Effector memory CD8-positive, alpha-beta T cell (primary cell): ENCODE results near the gene ANKRD29.

Experiments
- ATAC-seq: fragments of 150-1000 bp; cut with Tn5 transposase; replicated peaks from 2 replicates; pipeline ENCODE4 v1.10.0; 2021; ENCODE audit warnings: mild to moderate bottlenecking, moderate library complexity
- DNase-seq, 3 experiments: peaks; one replicate each; pipeline ENCODE4 v3.0.0; 2021
- H3K27ac Mint-ChIP-seq, 2 donors: one replicate each; pipeline ENCODE4 v1.8.0; 2022; ENCODE audit warnings: mild to moderate bottlenecking in 2 of 2, mixed read lengths in 2 of 2, moderate library complexity in 2 of 2
- H3K27me3 Mint-ChIP-seq, 2 donors: one replicate each; pipeline ENCODE4 v1.8.0; 2022; ENCODE audit warnings: mixed read lengths in 2 of 2
- H3K36me3 Mint-ChIP-seq: one replicate; pipeline ENCODE4 v1.8.0; 2022; ENCODE audit warnings: mild to moderate bottlenecking, moderate library complexity, mixed read lengths; ENCODE audit not compliant: insufficient read depth
- H3K4me1 Mint-ChIP-seq, 2 donors: one replicate each; pipeline ENCODE4 v1.8.0; 2022; ENCODE audit warnings: low read depth in 2 of 2, mixed read lengths in 2 of 2
- H3K4me3 Mint-ChIP-seq, 2 donors: one replicate each; pipeline ENCODE4 v1.8.0; 2022; ENCODE audit warnings: mild to moderate bottlenecking in 2 of 2, mixed read lengths in 2 of 2, moderate library complexity in 2 of 2
- H3K9me3 Mint-ChIP-seq, 2 donors: one replicate each; pipeline ENCODE4 v1.8.0; 2022; ENCODE audit warnings: mixed read lengths in 2 of 2

Gene ANKRD29

DNA sequence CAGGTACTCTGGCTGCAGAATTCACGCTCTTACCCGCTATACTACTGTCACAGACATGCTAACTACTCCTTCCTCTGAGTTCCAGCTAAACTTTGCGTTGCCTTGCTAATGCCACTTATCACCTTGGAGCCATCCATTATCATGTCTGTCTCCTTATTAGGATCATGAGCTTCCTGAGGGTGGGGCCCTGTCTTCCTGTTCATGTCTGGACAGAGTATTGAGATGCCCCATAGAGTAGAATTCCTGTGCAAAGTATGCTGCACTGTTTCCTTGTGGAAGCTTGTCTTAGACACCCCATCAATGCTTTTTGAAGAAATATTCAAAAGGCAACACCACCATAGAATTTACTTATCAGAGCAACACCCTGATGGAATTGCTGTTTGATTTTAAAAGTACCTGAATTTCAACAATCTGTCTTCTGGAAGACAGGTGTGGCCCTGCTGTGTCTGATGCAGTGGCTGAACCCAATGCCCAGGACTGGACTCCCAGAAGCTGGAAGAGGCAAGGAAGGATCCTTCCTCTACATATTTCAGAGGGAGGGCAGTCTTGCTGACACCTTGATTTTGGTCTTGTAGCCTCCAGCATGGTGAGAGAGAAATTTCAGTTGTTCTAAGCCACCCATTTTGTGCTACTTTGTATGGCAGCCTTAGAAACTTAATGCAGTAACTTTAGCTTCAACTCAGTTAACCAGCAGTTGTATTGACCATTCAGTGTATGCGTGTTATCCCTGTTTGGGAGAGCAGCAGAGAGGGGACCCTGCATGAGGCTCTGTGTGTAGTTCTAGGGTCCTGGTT lies 32.1 kb upstream of the ANKRD29 start:
- H3K36me3 Mint-ChIP-seq: no peaks in the 10 kb centered on the region
- H3K27ac Mint-ChIP-seq: no peak overlapping the region
- no peak overlapping the region for H3K4me3 Mint-ChIP-seq
- no peak for DNase-seq
- no peak for ATAC-seq
- peaks cover 3 to 5% of the 10 kb centered on the region in 2 donors for H3K4me1 Mint-ChIP-seq
- peaks cover 47 to 50% of the 10 kb centered on the region in 2 donors for H3K27me3 Mint-ChIP-seq
- H3K9me3 Mint-ChIP-seq: no peaks in the 10 kb centered on the region

DNA sequence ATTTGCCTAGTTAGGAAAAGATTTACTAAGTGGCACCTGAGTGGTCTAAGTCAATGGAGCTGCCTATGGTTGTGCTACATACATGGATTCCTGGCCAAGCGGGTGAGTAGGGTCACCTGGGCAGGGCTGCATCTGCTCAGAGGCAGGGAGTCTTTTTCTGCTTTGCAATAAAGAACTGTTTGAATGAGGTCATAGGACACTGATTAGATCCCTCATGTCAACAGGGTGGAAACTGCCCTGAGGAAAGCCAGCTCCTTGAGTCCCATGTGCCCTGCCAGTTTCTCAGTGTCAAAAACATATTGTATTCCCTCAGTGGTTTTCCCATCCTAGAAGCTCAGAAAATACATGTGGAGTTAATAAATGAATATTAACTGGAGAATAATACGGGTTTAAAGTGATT lies 31.1 kb upstream of the ANKRD29 start:
- no peaks in the 10 kb centered on the region for H3K36me3 Mint-ChIP-seq
- no peak overlapping the region for H3K27ac Mint-ChIP-seq
- DNase-seq (no peak), ATAC-seq (no peak)
- peaks cover 42 to 52% of the 10 kb centered on the region in 2 donors for H3K27me3 Mint-ChIP-seq
- H3K9me3 Mint-ChIP-seq: no peaks in the 10 kb centered on the region
- peaks cover 3 to 9% of the 10 kb centered on the region in 2 donors for H3K4me1 Mint-ChIP-seq
- H3K4me3 Mint-ChIP-seq: no peak overlapping the region

DNA sequence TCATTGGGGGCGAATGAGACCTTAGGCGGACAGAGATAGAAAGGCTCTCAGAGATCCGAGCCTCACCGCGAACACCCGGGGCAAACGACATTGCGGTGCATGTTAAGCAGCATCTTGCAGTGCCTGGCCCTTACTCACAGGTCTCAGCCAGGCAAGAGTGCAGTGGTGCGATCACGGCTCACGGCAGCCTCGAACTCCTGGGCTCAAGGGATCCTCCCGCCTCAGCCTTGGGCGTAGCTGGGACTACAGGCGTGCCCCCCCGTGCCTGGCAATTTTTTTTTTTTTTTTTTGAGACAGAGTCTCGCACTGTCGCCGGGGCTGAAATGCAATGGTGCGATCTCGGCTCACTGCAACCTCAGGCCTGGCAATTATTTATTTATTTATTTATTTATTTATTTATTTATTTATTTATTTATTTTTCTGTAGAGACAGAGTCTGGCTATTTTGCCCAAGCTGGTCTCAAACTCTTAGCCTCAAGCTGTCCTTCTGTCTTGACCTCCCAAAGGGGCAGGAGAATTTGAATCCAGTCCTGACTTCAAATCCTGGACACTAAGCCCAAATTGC lies 27.9 kb upstream of the ANKRD29 start:
- Mint-ChIP-seq H3K36me3 (no peaks in the 10 kb centered on the region), H3K4me1 (peaks cover 3 to 10% of the 10 kb centered on the region in 2 donors), H3K4me3 (peak overlapping the region; percentile 28 to 38), H3K9me3 (no peaks in the 10 kb centered on the region), H3K27me3 (peaks cover 68 to 70% of the 10 kb centered on the region in 2 donors), H3K27ac (no peak overlapping the region)
- ATAC-seq (no peak), DNase-seq (no peak)

DNA sequence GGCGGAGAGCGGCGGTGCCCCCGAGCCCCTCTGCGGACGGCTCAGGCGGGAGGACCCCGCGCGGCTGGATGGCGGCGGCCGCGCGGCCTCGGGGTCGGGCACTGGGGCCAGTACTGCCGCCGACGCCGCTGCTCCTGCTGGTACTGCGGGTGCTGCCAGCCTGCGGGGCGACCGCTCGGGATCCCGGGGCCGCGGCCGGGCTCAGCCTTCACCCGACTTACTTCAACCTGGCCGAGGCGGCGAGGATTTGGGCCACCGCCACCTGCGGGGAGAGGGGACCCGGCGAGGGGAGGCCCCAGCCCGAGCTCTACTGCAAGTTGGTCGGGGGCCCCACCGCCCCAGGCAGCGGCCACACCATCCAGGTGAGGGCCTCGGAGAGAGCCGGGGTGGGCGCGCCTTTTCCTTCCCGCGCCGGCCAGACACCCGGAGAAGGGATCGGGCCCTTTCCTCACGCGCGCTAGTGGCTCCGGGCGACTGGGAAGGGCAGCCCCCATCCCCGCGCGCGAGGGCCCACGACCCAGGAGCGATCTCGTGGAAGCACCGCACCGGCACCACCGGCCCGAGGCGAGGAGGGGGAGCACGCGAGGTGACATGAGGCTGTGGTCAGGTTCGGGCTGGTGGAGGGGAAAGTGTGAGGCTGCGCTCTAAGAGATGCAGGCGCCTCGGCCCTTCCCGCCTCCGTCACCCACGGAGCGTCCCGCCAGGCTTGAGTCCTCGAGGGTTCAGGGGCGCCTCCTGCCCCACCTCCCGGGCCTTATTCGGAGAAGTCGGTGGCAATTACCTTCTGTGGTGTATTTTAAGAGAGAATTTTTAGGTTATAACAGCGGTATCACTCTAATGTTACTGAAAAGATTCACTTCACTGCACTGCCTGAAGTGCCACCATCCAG lies 27.1 kb upstream of the ANKRD29 start:
- no peaks in the 10 kb centered on the region for H3K36me3 Mint-ChIP-seq
- peaks cover 3 to 10% of the 10 kb centered on the region in 2 donors for H3K4me1 Mint-ChIP-seq
- peak overlapping the region; percentile 57 to 68 for H3K4me3 Mint-ChIP-seq
- no peak overlapping the region for H3K27ac Mint-ChIP-seq
- peak in 1 of 3 experiments; percentile 17 for DNase-seq
- no peaks in the 10 kb centered on the region for H3K9me3 Mint-ChIP-seq
- ATAC-seq: peak; percentile 42
- H3K27me3 Mint-ChIP-seq: peaks cover 69 to 72% of the 10 kb centered on the region in 2 donors

DNA sequence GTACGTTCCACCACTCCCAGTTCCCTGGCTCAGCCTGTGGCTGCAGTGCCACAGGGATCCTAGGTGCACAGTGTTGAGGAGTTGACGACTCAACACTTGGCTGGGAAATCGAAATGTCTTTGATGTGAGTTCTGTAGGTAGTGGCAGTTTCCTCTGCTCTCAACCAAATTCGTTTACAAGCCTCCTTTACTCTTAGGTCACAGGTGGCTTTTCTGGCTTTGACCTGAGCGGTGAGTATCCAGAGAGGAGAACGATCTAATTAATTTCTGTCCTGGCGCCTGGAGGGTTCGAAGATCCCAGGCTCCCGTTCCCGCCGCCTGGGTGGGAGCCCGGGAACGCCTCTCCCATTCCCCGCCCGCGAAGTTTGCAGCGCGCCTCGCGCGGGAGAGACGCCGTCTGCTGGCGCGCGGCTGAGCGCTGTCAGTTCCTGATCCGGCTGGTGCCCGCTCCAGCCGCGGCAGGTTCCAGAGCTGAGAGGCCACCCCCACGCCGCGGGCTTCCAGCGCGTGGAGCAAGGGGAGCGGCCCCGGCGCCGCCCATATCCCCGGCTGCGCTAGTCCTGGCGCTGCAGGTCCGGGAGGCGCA lies 26.4 kb upstream of the ANKRD29 start, which contains the start of gene LAMA3:
Gene LAMA3, plus strand, starts transcription at position 423 of the 585 bp plus-strand sequence. CDS start 231 bp downstream, outside the sequence.
- ATAC-seq (peak; percentile 81), DNase-seq (peak in 2 of 3 experiments; percentile 11 to 15)
- H3K27me3 Mint-ChIP-seq: peaks cover 69 to 73% of the 10 kb centered on the region in 2 donors
- H3K4me3 Mint-ChIP-seq: peak within 1 kb of the TSS; percentile 57 to 68
- no peaks in the 10 kb centered on the region for H3K36me3 Mint-ChIP-seq
- H3K4me1 Mint-ChIP-seq: peaks cover 3 to 10% of the 10 kb centered on the region in 2 donors
- no peaks in the 10 kb centered on the region for H3K9me3 Mint-ChIP-seq
- no peak within 1 kb of the TSS for H3K27ac Mint-ChIP-seq

DNA sequence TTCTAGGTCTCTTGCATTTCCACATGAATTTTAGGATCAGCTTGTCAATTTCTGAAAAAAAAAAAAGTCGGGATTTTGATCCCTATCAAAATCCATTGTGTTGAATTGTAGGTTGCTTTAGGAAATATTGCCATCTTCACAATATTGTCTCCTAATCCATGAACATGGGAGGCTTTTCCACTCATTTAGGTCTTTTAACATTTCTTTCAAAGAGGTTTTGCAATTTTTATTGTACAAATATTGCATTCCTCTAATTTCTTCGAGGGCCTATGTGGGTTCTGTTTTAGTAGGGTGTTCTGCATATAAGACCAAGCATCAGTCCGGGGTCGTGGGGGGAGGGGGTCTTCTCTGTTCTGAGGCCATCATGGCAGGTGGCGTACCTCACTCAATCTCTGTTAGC lies 25.8 kb upstream of the ANKRD29 start:
- Mint-ChIP-seq H3K36me3 (no peaks in the 10 kb centered on the region), H3K4me3 (peak overlapping the region in 1 of 2 donors; percentile 57), H3K27me3 (peaks cover 69 to 70% of the 10 kb centered on the region in 2 donors), H3K27ac (no peak overlapping the region), H3K9me3 (no peaks in the 10 kb centered on the region), H3K4me1 (peaks cover 3 to 10% of the 10 kb centered on the region in 2 donors)
- no peak for ATAC-seq
- DNase-seq: no peak

DNA sequence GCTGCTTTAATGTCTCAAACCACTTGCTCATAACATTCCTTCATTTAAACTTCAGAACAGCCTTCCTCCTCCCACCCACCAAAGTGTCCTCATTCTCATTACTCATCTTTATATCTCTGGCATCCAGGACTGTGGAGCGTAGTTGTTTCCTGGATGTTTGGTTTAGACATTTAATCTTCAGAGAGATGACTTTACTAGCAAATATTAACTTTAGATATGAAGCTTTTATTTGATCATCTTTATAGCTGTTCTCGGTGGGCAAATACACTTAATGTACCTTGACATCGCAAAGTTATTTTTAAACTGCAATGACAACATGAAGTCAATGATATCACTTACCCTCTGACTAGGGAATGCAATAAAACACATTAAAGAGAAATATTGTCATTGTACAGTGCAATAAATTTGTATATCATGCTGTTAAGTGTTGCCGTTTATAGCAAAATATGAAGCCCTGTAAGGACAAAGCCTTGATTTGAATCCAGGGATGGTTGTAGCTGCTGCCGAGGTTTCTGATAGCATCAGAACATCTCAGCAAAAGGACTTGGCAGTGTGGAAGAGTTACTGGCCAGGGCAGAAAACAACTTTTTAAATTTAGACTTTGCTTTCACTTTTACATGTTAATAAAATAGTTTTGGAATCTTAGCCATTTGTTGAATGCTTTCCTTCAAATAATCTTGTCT lies 21.9 kb upstream of the ANKRD29 start:
- H3K27me3 Mint-ChIP-seq: peaks cover 62 to 83% of the 10 kb centered on the region in 2 donors
- H3K36me3 Mint-ChIP-seq: no peaks in the 10 kb centered on the region
- no peak overlapping the region for H3K4me3 Mint-ChIP-seq
- no peaks in the 10 kb centered on the region for H3K9me3 Mint-ChIP-seq
- ATAC-seq (no peak), DNase-seq (no peak)
- H3K27ac Mint-ChIP-seq: no peak overlapping the region
- peaks cover 0 to 4% of the 10 kb centered on the region in 2 donors for H3K4me1 Mint-ChIP-seq

DNA sequence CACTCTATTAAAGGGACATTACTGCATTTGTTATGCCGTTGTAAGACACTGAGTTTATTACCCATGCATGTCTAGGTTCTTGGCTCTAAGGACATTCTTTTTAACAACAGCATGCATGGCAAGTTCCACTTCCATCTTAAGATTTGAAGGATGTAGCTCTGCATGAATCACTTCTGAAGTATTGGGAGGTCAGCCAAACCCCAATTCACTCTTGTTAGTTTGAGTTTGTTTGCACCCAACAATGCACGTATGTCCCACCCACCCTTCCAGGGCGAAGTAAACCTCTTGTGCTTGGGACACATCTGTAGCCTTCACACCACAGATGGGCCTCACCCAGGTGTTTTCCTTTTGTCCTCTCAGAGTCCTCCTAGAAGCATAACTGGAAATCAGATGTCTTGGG lies 21.0 kb upstream of the ANKRD29 start:
- DNase-seq (no peak), ATAC-seq (no peak)
- Mint-ChIP-seq H3K27me3 (peaks cover 65 to 87% of the 10 kb centered on the region in 2 donors), H3K4me1 (no peaks in the 10 kb centered on the region), H3K9me3 (no peaks in the 10 kb centered on the region), H3K4me3 (no peak overlapping the region), H3K36me3 (no peaks in the 10 kb centered on the region), H3K27ac (no peak overlapping the region)

DNA sequence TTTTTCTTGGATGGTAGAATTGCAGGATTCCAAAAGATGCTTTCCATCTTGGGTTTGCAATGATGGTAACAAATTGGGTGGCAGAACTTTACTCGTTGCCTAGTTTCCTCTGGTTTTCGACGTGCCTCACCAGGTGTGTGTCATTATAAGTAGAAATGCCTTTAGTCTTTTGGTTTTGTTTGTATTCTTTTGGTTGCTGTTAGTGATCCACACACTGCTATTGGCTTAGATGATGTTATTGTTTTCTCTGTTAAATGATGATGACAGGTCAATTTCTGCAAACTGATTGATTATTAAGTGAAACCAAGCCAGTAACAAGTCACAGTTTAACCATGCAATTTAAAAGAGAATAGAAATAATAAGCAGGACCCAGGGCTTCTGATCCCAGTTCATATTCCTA lies 20.4 kb upstream of the ANKRD29 start:
- no peak overlapping the region for H3K4me3 Mint-ChIP-seq
- peaks cover 64 to 87% of the 10 kb centered on the region in 2 donors for H3K27me3 Mint-ChIP-seq
- ATAC-seq (no peak), DNase-seq (no peak)
- no peak overlapping the region for H3K27ac Mint-ChIP-seq
- H3K4me1 Mint-ChIP-seq: no peaks in the 10 kb centered on the region
- no peaks in the 10 kb centered on the region for H3K36me3 Mint-ChIP-seq
- H3K9me3 Mint-ChIP-seq: no peaks in the 10 kb centered on the region

DNA sequence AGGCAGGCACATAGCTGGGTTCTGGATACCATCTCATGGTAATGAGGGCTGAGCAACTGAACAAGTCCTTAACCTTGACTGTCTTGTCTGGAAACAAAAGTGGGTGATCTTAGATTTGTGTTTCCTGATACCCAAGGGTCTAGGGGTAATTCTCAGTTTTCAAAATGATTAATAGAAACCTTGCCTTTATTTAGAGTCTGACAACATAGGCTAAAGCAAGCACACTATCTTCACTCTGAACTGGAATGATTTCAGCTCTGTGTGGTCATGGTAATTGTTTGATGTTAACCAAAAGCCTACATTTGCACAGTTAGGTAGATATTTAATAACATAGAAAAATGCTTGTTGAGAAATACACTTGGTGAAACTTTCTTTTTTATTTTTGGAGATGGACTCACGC lies 19.8 kb upstream of the ANKRD29 start:
- no peaks in the 10 kb centered on the region for H3K36me3 Mint-ChIP-seq
- no peaks in the 10 kb centered on the region for H3K9me3 Mint-ChIP-seq
- H3K4me3 Mint-ChIP-seq: no peak overlapping the region
- DNase-seq (no peak), ATAC-seq (no peak)
- no peaks in the 10 kb centered on the region for H3K4me1 Mint-ChIP-seq
- H3K27me3 Mint-ChIP-seq: peaks cover 61 to 87% of the 10 kb centered on the region in 2 donors
- no peak overlapping the region for H3K27ac Mint-ChIP-seq

DNA sequence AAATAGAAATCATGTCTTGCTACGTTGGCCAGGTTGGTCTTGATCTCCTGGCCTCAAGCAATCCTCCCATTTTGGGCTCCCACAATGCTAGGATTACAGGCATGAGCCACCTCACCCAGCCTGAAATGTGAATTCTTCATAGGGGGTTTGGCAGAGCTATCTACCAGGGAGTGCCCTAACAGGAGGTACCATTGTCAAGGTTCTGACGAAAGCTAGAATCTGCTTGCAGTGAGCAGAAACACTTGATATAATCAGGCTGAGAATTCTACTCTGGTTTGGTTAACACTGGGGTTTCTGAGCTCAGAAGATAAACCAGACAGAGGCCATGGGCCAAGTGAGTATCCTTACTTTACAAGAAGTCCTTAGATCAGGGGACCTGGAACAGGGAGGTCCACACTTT lies 19.3 kb upstream of the ANKRD29 start:
- H3K36me3 Mint-ChIP-seq: no peaks in the 10 kb centered on the region
- no peak for DNase-seq
- no peak for ATAC-seq
- H3K27me3 Mint-ChIP-seq: peaks cover 61 to 87% of the 10 kb centered on the region in 2 donors
- no peak overlapping the region for H3K27ac Mint-ChIP-seq
- no peak overlapping the region for H3K4me3 Mint-ChIP-seq
- H3K9me3 Mint-ChIP-seq: no peaks in the 10 kb centered on the region
- H3K4me1 Mint-ChIP-seq: no peaks in the 10 kb centered on the region

DNA sequence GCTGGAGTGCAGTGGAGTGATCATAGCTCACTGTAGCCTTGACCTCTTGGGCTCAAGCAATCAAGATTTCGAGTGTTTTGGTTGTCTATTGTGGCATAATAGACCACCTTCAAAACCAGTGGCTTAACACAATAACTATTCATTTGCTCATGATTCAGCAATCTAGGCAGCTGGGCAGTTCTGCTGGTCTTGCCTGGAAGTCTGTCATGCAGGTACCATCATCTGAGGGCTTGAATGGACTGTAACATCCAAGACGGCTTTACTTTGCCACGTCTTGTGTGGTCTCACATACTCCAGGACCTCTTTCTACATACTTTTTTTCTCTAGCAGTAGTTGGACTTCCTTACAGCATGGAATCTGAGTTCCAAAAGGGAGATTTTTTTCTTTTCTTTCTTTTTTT lies 13.2 kb upstream of the ANKRD29 start:
- Mint-ChIP-seq H3K4me1 (no peaks in the 10 kb centered on the region), H3K36me3 (no peaks in the 10 kb centered on the region), H3K4me3 (no peak overlapping the region), H3K9me3 (no peaks in the 10 kb centered on the region), H3K27ac (no peak overlapping the region), H3K27me3 (peaks cover 35 to 60% of the 10 kb centered on the region in 2 donors)
- DNase-seq: no peak
- ATAC-seq: no peak
